Stimulated activated naive B cell treated with anti-CD40 and anti-IgM and Interleukin-4, amounts not matched to agents 10 μg/mL and 1 μg/mL and 100 μg/mL, for 72 hours (primary cell): ENCODE data around the gene NUP93.
"Not testable (repeated sequence)": the region's sequence is repeated elsewhere in the genome, so short reads cannot be mapped to it uniquely, and the experiment has no call there.

Source experiments
- ATAC-seq, 2 donors: fragments of 150-1000 bp; cut with Tn5 transposase; replicated peaks; 2 replicates each; pipeline ENCODE4 v1.10.0; 2021; ENCODE audit warnings: moderate library complexity in 1 of 2
- DNase-seq: peaks from one replicate; pipeline ENCODE4 v3.0.0; 2021
- H3K27ac Mint-ChIP-seq: one replicate; pipeline ENCODE4 v1.8.0; 2022; ENCODE audit warnings: mild to moderate bottlenecking, mixed read lengths
- H3K27me3 Mint-ChIP-seq, 2 donors: one replicate each; pipeline ENCODE4 v1.8.0; 2022; ENCODE audit warnings: mixed read lengths in 2 of 2
- H3K36me3 Mint-ChIP-seq, 2 donors: one replicate each; pipeline ENCODE4 v1.8.0; 2022; ENCODE audit warnings: mixed read lengths in 2 of 2, mild to moderate bottlenecking in 1 of 2
- H3K4me1 Mint-ChIP-seq, 2 donors: one replicate each; pipeline ENCODE4 v1.8.0; 2022; ENCODE audit warnings: mixed read lengths in 2 of 2, mild to moderate bottlenecking in 1 of 2
- H3K4me3 Mint-ChIP-seq, 2 donors: one replicate each; pipeline ENCODE4 v1.8.0; 2022; ENCODE audit warnings: mild to moderate bottlenecking in 2 of 2, mixed read lengths in 2 of 2, moderate library complexity in 1 of 2
- H3K9me3 Mint-ChIP-seq, 2 donors: one replicate each; pipeline ENCODE4 v1.8.0; 2022; ENCODE audit warnings: mixed read lengths in 2 of 2, mild to moderate bottlenecking in 1 of 2

Gene NUP93

DNA sequence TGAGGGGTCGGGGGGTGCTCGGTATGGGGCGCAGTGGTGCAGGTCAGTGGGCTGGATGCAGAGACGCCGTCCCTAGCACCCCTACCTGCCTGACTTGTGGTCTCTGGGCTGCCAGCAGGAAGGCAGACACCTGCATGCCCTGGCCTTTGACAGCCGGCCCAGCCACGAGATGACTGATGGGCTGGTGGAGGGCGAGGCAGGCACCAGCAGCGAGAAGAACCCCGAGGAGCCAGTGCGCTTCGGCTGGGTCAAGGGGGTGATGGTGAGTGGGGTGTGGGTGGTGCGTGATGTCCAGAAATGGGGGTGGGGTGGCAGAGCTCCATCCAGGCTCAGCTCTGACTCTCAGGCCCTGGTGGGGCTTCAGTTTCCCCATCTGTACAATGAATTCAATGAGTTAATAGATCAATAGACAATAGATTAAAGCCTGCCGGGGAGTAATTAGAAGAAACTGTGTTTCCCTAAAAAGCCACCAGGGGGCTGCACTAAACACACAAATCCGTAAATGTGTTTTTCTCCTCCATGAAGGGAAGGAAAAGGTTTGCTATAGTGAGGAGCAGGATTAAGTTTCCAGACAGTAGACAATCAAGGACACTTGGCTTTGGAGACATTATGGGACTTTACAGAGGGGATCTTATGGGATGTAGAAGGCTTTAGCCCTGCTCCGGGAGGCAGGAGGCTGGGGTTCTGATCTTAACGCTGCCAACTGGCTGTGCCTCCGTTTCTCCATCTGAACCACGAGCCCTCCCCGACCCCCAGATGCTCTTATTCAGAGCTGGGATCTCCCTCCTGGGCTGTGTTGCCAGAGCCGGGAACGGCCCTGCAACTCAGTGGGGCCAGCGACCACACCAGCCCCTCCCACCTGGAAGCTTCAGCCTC is 137.3 kb downstream of the NUP93 start:
- DNase-seq (peak; percentile 21), ATAC-seq (no peak)
- Mint-ChIP-seq H3K36me3 (peaks cover 0 to 9% of the 10 kb centered on the region in 2 donors), H3K27ac (peak overlapping the region; percentile 91), H3K4me1 (peaks cover 38 to 54% of the 10 kb centered on the region in 2 donors), H3K9me3 (no peaks in the 10 kb centered on the region), H3K27me3 (no peaks in the 10 kb centered on the region), H3K4me3 (peak overlapping the region; percentile 46 to 53)

DNA sequence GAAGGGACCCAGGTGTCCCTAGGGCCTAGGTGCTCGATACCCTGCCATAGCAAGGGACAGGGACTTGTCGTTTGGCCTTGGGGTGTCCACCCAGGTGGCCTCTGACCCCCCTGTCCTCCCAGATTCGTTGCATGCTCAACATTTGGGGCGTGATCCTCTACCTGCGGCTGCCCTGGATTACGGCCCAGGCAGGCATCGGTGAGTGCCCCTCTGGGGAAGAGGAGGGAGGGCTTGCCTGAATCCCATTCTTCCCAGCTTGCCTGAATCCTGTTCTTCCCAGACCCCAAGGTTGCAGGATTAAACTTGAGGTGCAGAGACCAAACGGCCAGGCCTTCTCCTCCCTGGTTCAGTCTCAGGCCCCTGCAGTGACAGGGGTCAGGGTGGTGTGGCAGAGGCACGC is 138.2 kb downstream of the NUP93 start:
- Mint-ChIP-seq H3K27ac (no peak overlapping the region), H3K4me3 (no peak overlapping the region), H3K4me1 (peaks cover 37 to 54% of the 10 kb centered on the region in 2 donors), H3K27me3 (no peaks in the 10 kb centered on the region), H3K36me3 (peaks cover 0 to 12% of the 10 kb centered on the region in 2 donors), H3K9me3 (no peaks in the 10 kb centered on the region)
- ATAC-seq = no peak
- DNase-seq = no peak

- not testable (repeated sequence) for H3K9me3 Mint-ChIP-seq, H3K4me3 Mint-ChIP-seq, ATAC-seq, H3K27me3 Mint-ChIP-seq, H3K27ac Mint-ChIP-seq, DNase-seq
- peaks cover 38 to 55% of the 10 kb centered on the region in 2 donors for H3K4me1 Mint-ChIP-seq
- H3K36me3 Mint-ChIP-seq = peaks cover 0 to 12% of the 10 kb centered on the region in 2 donors
These were observed 138.8 kb downstream of the NUP93 start for GRCh38 chr16:56868766-56869165.

GRCh38 chr16:56869513-56870275 is 139.8 kb downstream of the NUP93 start:
- peak overlapping the region; percentile 97 for H3K27ac Mint-ChIP-seq
- peak; percentile 54 for DNase-seq
- no peaks in the 10 kb centered on the region for H3K9me3 Mint-ChIP-seq
- ATAC-seq = peak; percentile 49 to 57
- H3K27me3 Mint-ChIP-seq = no peaks in the 10 kb centered on the region
- peak overlapping the region; percentile 80 to 82 for H3K4me3 Mint-ChIP-seq
- H3K36me3 Mint-ChIP-seq = peaks cover 2 to 16% of the 10 kb centered on the region in 2 donors
- H3K4me1 Mint-ChIP-seq = peaks cover 42 to 62% of the 10 kb centered on the region in 2 donors

GRCh38 chr16:56870276-56870888 is 140.5 kb downstream of the NUP93 start:
- H3K27ac Mint-ChIP-seq = peak overlapping the region; percentile 97

DNA sequence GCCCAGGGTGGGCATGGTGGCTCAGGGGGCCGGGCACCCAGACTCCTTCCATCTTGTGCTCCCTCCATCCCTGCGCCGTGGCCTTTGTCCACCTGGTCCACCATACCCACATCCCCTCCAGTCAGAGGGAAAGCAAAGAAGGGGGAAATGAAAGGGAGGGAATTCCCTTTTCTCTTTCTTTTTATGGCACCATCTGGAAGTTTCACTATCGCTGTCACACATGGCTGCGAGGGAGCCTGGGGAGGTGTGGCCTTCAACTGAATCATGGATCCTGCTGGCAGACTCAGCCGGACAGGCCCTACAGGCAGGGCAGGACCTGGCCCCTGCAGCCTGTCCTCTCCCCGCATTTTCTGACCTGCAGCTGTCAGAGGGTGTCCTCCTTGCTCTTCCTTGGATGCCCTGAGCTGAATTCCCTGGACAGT is 141.3 kb downstream of the NUP93 start:
- Mint-ChIP-seq H3K9me3 (no peaks in the 10 kb centered on the region), H3K4me3 (peak overlapping the region; percentile 58 to 60), H3K36me3 (peaks cover 3 to 16% of the 10 kb centered on the region in 2 donors), H3K27me3 (no peaks in the 10 kb centered on the region), H3K4me1 (peaks cover 53 to 75% of the 10 kb centered on the region in 2 donors), H3K27ac (peak overlapping the region; percentile 97)
- ATAC-seq = peak; percentile 64 to 67
- peak; percentile 67 for DNase-seq

More at GRCh38 chr16:56870276-56870888, 140.5 kb downstream of the NUP93 start:
- peak overlapping the region; percentile 80 to 82 for H3K4me3 Mint-ChIP-seq
- peaks cover 2 to 16% of the 10 kb centered on the region in 2 donors for H3K36me3 Mint-ChIP-seq
- H3K9me3 Mint-ChIP-seq = no peaks in the 10 kb centered on the region
- ATAC-seq = peak; percentile 72 to 80
- no peaks in the 10 kb centered on the region for H3K27me3 Mint-ChIP-seq
- peak; percentile 54 for DNase-seq
- peaks cover 47 to 69% of the 10 kb centered on the region in 2 donors for H3K4me1 Mint-ChIP-seq

DNA sequence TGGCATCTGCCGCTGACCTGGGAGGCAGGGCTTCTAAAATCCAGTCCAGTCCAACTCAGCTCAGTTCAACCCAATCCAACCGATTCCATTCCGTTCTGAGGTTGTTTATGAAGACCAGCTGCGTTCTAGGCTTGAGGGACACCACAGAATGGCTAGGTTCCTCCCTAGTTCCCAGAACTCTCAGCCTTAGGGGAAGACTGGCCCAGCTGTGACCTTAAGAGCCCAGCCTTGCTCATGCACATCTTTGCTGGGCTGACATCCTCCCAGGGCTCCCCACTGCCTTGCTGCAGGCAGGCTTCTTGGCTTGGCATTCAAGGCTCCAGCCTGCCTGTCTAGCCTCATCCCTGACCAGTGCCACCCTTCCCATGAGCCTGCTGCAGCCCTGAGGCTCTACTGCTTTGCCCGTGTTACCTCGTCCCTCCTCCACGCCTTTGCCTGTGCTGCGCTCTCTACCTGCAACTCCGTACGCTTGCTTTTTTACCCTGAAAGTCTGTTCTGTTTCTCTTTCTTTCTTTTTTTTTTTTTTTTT is 143.0 kb downstream of the NUP93 start:
- ATAC-seq (peak; percentile 22 to 23), DNase-seq (no peak)
- Mint-ChIP-seq H3K36me3 (peaks cover 3 to 16% of the 10 kb centered on the region in 2 donors), H3K27me3 (no peaks in the 10 kb centered on the region), H3K9me3 (no peaks in the 10 kb centered on the region), H3K4me3 (peak overlapping the region in 1 of 2 donors; percentile 17), H3K4me1 (peaks cover 46 to 63% of the 10 kb centered on the region in 2 donors), H3K27ac (peak overlapping the region; percentile 73)

DNA sequence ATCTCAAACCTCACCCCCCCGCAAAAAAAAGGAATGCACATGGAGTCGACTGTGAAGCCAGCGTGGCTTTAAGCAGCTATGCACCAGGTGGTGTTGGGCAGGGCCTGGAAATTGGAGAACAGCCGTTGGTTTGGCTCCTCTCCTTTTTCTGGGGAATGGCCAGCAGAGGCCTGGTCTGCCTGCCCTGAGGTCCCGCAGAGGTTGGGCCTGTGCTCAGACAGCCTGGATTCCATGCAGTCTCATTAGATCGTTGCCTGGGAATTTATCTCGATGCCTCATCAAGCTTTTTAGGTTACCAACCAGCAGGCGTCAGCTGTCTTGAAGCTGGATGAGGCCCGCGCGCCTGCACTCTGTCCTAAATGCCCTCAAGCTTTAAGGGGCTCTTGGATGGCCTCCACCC is 144.9 kb downstream of the NUP93 start:
- H3K27ac Mint-ChIP-seq = peak overlapping the region; percentile 83
- ATAC-seq (no peak), DNase-seq (no peak)
- H3K36me3 Mint-ChIP-seq = peaks cover 3 to 14% of the 10 kb centered on the region in 2 donors
- no peaks in the 10 kb centered on the region for H3K9me3 Mint-ChIP-seq
- H3K27me3 Mint-ChIP-seq = no peaks in the 10 kb centered on the region
- H3K4me3 Mint-ChIP-seq = no peak overlapping the region
- H3K4me1 Mint-ChIP-seq = peaks cover 47 to 57% of the 10 kb centered on the region in 2 donors

DNA sequence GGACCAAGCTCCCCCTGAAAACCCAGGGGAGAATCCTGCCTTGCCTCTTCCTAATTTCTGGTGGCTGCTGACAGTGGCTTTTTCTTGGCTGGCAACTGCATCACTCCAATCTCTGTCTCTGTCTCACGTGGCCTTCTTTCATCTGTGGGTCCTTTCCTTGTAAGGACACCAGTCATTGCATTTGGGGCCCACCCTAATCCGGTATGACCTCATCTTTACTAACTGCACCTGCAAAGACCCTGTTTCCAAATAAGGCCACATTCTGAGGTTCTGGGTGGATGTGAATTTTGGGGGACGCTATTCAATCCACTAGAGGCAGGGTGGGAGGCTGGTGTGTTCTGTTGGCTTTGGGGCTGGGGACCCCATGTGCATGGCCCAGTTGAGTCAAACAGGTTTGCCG is 146.1 kb downstream of the NUP93 start:
- Mint-ChIP-seq H3K9me3 (no peaks in the 10 kb centered on the region), H3K36me3 (peaks cover 3 to 9% of the 10 kb centered on the region in 2 donors), H3K4me1 (peaks cover 35 to 46% of the 10 kb centered on the region in 2 donors), H3K4me3 (no peak overlapping the region), H3K27ac (no peak overlapping the region), H3K27me3 (no peaks in the 10 kb centered on the region)
- ATAC-seq (no peak), DNase-seq (no peak)

DNA sequence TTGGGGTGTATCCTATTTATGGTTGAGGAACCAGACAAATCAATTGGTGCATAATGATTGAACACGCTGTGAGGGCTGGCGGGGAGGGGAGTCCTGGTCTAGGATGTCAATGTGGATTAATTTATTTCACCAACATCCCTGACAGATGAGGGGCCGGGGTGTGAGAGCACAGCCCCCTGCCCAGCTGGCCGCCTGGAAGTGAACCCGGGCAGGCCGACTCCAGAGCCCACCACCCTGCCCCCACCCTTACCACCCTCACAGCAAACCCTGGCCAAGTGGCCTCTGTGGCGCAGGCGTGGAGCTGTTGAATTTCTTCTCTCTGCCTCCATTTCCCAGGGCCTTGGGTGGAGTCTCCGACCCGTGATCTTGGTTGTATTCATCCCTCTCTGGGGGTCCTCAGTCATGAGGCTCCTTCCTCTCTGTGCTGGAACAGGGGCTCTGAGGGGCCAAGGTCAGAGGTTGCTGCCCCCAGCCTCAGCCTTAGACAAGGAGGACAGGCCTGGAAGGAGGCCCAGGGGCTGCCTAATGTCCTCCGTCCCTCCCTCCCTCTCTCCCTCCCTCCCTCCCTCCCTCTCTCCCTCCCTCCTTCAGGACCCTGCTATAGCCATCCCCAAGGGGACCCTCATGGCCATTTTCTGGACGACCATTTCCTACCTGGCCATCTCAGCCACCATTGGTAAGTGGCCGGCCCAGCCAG is 147.7 kb downstream of the NUP93 start:
- no peaks in the 10 kb centered on the region for H3K27me3 Mint-ChIP-seq
- peaks cover 3 to 7% of the 10 kb centered on the region in 2 donors for H3K36me3 Mint-ChIP-seq
- no peak for DNase-seq
- H3K4me1 Mint-ChIP-seq = peaks cover 28 to 35% of the 10 kb centered on the region in 2 donors
- H3K4me3 Mint-ChIP-seq = no peak overlapping the region
- ATAC-seq = no peak
- no peak overlapping the region for H3K27ac Mint-ChIP-seq
- no peaks in the 10 kb centered on the region for H3K9me3 Mint-ChIP-seq

DNA sequence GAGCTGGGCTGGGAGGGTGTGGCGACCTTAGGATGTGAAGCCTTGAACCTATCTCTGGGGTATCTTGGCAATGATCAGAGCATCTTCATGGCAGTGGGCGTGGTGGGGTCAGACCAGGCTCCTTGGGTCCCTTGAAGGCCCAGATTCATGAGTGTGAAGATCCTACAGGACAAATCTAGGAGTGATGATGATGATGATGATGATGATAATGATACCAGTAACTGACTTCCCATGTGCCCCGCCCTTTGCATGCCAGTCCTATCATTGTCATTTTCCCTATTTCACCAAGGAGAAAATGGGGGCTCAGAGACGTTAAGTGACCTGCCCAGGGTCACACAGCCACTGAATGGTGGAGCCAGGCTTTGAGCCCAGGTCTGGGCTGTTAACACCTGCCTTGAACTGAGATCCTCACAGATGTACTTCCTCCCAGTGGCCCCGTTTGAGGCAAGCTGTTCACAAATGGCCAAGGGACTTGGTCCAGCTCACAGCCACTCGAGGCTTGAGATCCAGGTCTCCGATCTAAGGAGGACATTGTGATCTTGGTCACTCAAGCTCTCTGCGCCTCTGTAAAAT is 148.4 kb downstream of the NUP93 start:
- Mint-ChIP-seq H3K27ac (peak overlapping the region; percentile 31), H3K36me3 (peaks cover 3 to 4% of the 10 kb centered on the region in 2 donors), H3K9me3 (no peaks in the 10 kb centered on the region), H3K4me3 (no peak overlapping the region), H3K4me1 (peaks cover 23 to 28% of the 10 kb centered on the region in 2 donors), H3K27me3 (no peaks in the 10 kb centered on the region)
- no peak for ATAC-seq
- DNase-seq = no peak

DNA sequence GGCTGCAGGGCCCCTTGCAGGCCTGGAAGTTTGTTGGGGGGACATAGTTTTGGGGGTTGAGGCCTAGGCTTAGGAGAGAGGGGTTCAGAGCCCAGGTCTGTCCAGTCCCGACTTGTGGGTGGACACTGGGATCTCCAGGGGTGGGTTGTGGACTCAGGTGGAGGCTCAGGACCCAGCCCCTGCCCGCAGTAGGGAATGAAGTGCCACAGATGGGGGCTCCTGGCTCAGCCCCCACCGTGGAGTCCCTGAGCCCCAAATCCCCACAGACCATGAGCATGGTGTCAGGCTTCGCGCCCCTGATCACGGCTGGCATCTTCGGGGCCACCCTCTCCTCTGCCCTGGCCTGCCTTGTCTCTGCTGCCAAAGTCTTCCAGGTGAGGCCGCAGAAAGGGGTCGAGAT is 149.3 kb downstream of the NUP93 start:
- DNase-seq = no peak
- H3K27me3 Mint-ChIP-seq = no peaks in the 10 kb centered on the region
- no peak overlapping the region for H3K27ac Mint-ChIP-seq
- peaks cover 0 to 1% of the 10 kb centered on the region in 2 donors for H3K36me3 Mint-ChIP-seq
- no peak overlapping the region for H3K4me3 Mint-ChIP-seq
- no peak for ATAC-seq
- H3K9me3 Mint-ChIP-seq = no peaks in the 10 kb centered on the region
- H3K4me1 Mint-ChIP-seq = peaks cover 19 to 22% of the 10 kb centered on the region in 2 donors

- Mint-ChIP-seq H3K4me3 (no peak overlapping the region), H3K27ac (no peak overlapping the region), H3K9me3 (no peaks in the 10 kb centered on the region), H3K4me1 (peaks cover 15 to 18% of the 10 kb centered on the region in 2 donors), H3K27me3 (no peaks in the 10 kb centered on the region), H3K36me3 (peaks cover 0 to 1% of the 10 kb centered on the region in 2 donors)
- DNase-seq (no peak), ATAC-seq (no peak)
These were observed 150.2 kb downstream of the NUP93 start for GRCh38 chr16:56880176-56880575.
